Right lobe of liver (tissue), 4 donors: ENCODE results near the gene PCBD2.

Experiments used
- CTCF ChIP-seq, 4 donors: fragments of 200-600 bp in 3 of 4; fragments of 450-650 bp in 1 of 4; IDR thresholded peaks; one replicate each; pipeline versions ENCODE4 v1.5.1 to v1.8.0; 2016 to 2022; ENCODE audit warnings: antibody characterized with exemption in 4 of 4, mild to moderate bottlenecking in 2 of 4
- POLR2A ChIP-seq: fragments of 450-650 bp; IDR thresholded peaks from one replicate; pipeline ENCODE4 v1.6.1; 2017; ENCODE audit warnings: antibody characterized with exemption, mild to moderate bottlenecking
- donor health status: DM: no; HTN: no; CAD: no.
- donor health status: DM: no; HTN: no; CAD: no.
- donor health status: DM: no; HTN: yes; CAD: no.

GRCh38 chr5:134934202-134934601 lies 29.3 kb downstream of the PCBD2 start:
- TF ChIP-seq POLR2A (no peak), CTCF (IDR thresholded peaks at IDR 0.05) (no peak)
